HepG2 (cell line): ENCODE data around the gene VAMP5. TPM values are rescaled to one million over a fixed set of nuclear protein-coding genes. Genes with fewer than 3 reads are reported as not detected.

Source experiments
- ARHGAP35 ChIP-seq: sonication (generic); formaldehyde crosslinking; IDR thresholded peaks from 2 replicates; pipeline ENCODE4 v1.9.0; 2022; ENCODE audit warnings: mild to moderate bottlenecking, inconsistent platforms, moderate library complexity, missing genetic modification reagents, borderline replicate concordance
- FOXA1 ChIP-seq, 2 experiments: fragments of 450-650 bp in 1 of 2; sonication (generic) in 1 of 2; formaldehyde crosslinking in 1 of 2; IDR thresholded peaks; 2 replicates each; pipeline versions ENCODE4 v1.4.0 to v1.6.1; 2016 to 2020; ENCODE audit warnings: missing genetic modification reagents in 1 of 2
- GATAD1 ChIP-seq: IDR thresholded peaks from 2 replicates; pipeline ENCODE4 v1.6.1; 2016; ENCODE audit warnings: missing genetic modification reagents, missing compliant biosample characterization
- HOXA7 ChIP-seq: sonication (generic); formaldehyde crosslinking; IDR thresholded peaks from 2 replicates; pipeline ENCODE4 v1.8.1; 2022; ENCODE audit warnings: mild to moderate bottlenecking, missing genetic modification reagents, moderate library complexity
- MAFG ChIP-seq: sonication (generic); formaldehyde crosslinking; IDR thresholded peaks from 2 replicates; pipeline ENCODE4 v1.5.1; 2020; ENCODE audit warnings: mild to moderate bottlenecking, missing genetic modification reagents
- MAZ ChIP-seq, 2 experiments: sonication (generic) in 1 of 2; formaldehyde crosslinking in 1 of 2; IDR thresholded peaks; 2 replicates each; pipeline versions ENCODE4 v1.5.0 to v1.6.1; 2012 to 2020; ENCODE audit warnings: low read depth in 2 of 2, mild to moderate bottlenecking in 2 of 2, borderline replicate concordance in 1 of 2, improper control_type of control experiment in 1 of 2, low read length in 1 of 2, missing genetic modification reagents in 1 of 2, moderate library complexity in 1 of 2
- MIER2 ChIP-seq: IDR thresholded peaks from 2 replicates; pipeline ENCODE4 v1.6.1; 2016; ENCODE audit warnings: missing biosample characterization, missing genetic modification reagents
- NCOA1 ChIP-seq: sonication (generic); formaldehyde crosslinking; IDR thresholded peaks from 2 replicates; pipeline ENCODE4 v1.9.0; 2021; ENCODE audit warnings: missing genetic modification reagents
- NCOA2 ChIP-seq: sonication (generic); formaldehyde crosslinking; IDR thresholded peaks from 2 replicates; pipeline ENCODE4 v1.8.0; 2022; ENCODE audit warnings: inconsistent platforms
- NFKB2 ChIP-seq: sonication (generic); formaldehyde crosslinking; IDR thresholded peaks from 2 replicates; pipeline ENCODE4 v1.4.0; 2020; ENCODE audit warnings: missing genetic modification reagents, borderline replicate concordance
- NONO ChIP-seq, 2 experiments: fragments of 450-650 bp in 1 of 2; sonication (generic) in 1 of 2; formaldehyde crosslinking in 1 of 2; IDR thresholded peaks in 1 of 2; conservative IDR thresholded peaks in 1 of 2; 2 replicates each; pipeline versions ENCODE4 v1.6.1 to v1.8.0; 2017 to 2022; ENCODE audit warnings: mild to moderate bottlenecking in 1 of 2, missing genetic modification reagents in 1 of 2, moderate library complexity in 1 of 2
- NR2C2 ChIP-seq: sonication (generic); formaldehyde crosslinking; IDR thresholded peaks from 2 replicates; pipeline ENCODE4 v1.4.0; 2020; ENCODE audit warnings: missing genetic modification reagents, mild to moderate bottlenecking, moderate library complexity, borderline replicate concordance
- PHB2 ChIP-seq: fragments of 450-650 bp; IDR thresholded peaks from 2 replicates; pipeline ENCODE4 v1.6.1; 2018; ENCODE audit not compliant: partially characterized antibody
- RFX5 ChIP-seq: IDR thresholded peaks from 2 replicates; pipeline ENCODE4 v1.6.1; 2011; ENCODE audit warnings: low read depth, low read length, improper control_type of control experiment
- RFXANK ChIP-seq: IDR thresholded peaks from 2 replicates; pipeline ENCODE4 v1.6.1; 2016
- RXRB ChIP-seq: IDR thresholded peaks from 2 replicates; pipeline ENCODE4 v1.6.1; 2016; ENCODE audit warnings: borderline replicate concordance, missing genetic modification reagents, missing compliant biosample characterization
- SALL2 ChIP-seq: sonication (generic); formaldehyde crosslinking; IDR thresholded peaks from 2 replicates; pipeline ENCODE4 v1.8.1; 2023; ENCODE audit warnings: mild to moderate bottlenecking, missing genetic modification reagents, inconsistent platforms
- SNAPC2 ChIP-seq: sonication (generic); formaldehyde crosslinking; IDR thresholded peaks from 2 replicates; pipeline ENCODE4 v1.8.1; 2022; ENCODE audit warnings: mild to moderate bottlenecking, missing genetic modification reagents
- ZFP36L2 ChIP-seq: sonication (generic); formaldehyde crosslinking; IDR thresholded peaks from 2 replicates; pipeline ENCODE4 v1.4.0; 2020; ENCODE audit warnings: missing genetic modification reagents
- ZNF460 ChIP-seq: sonication (generic); formaldehyde crosslinking; IDR thresholded peaks from 2 replicates; pipeline ENCODE4 v1.5.1; 2020; ENCODE audit warnings: missing genetic modification reagents, mild to moderate bottlenecking, borderline replicate concordance
- ZNF749 ChIP-seq: sonication (generic); formaldehyde crosslinking; IDR thresholded peaks from 2 replicates; pipeline ENCODE4 v1.8.0; 2022; ENCODE audit warnings: mild to moderate bottlenecking, missing genetic modification reagents, moderate library complexity, borderline replicate concordance
- ZNF792 ChIP-seq: IDR thresholded peaks from 2 replicates; pipeline ENCODE4 v1.6.1; 2016
- ZSCAN9 ChIP-seq: IDR thresholded peaks from 2 replicates; pipeline ENCODE4 v1.6.1; 2016; ENCODE audit warnings: borderline replicate concordance
- polyA plus RNA-seq, 8 experiments: library from polyadenylated mRNA; depleted of rRNA in 3 of 8; stranded (reverse) in 7 of 8; unstranded in 1 of 8; fragments of >200 nt; fragmentation: Illumina TruSeq in 4 of 8; extraction: Trizol in 4 of 8; gene quantifications; 2 replicates each; pipeline versions ENCODE4 v1.2.1 to v1.2.3, GENCODE V29; 2011 to 2016; ENCODE audit warnings: low read depth in 4 of 8, missing spikeins in 1 of 8, mixed read lengths in 1 of 8; ENCODE audit not compliant: insufficient read depth in 1 of 8
- total RNA-seq, 5 experiments: library from RNA; depleted of rRNA; stranded (reverse); fragments of >200 nt; fragmentation: Illumina TruSeq; extraction: Trizol; gene quantifications; 2 replicates each; pipeline ENCODE4 v1.2.3, GENCODE V29; 2016; ENCODE audit warnings: low read depth in 1 of 5
- TF ChIP-seq, protein P1 (sequence below): sonication (generic); formaldehyde crosslinking; IDR thresholded peaks from 2 replicates; pipeline ENCODE4 v1.4.0; 2020; ENCODE audit warnings: missing genetic modification reagents
- TF ChIP-seq, protein P2 (sequence below): sonication (generic); formaldehyde crosslinking; IDR thresholded peaks from 2 replicates; pipeline ENCODE4 v1.4.0; 2020; ENCODE audit warnings: missing genetic modification reagents, mild to moderate bottlenecking, borderline replicate concordance
- TF ChIP-seq, protein P3 (sequence below): sonication (generic); formaldehyde crosslinking; IDR thresholded peaks from 2 replicates; pipeline ENCODE4 v1.5.0; 2020; ENCODE audit warnings: mild to moderate bottlenecking, missing genetic modification reagents, moderate library complexity

Gene VAMP5
- total and polyA plus RNA-seq, 2 of the 13 experiments (the other 11 are each of a cell fraction or from before 2014, with no cell fraction given): 7.2 to 56.7 TPM

DNA sequence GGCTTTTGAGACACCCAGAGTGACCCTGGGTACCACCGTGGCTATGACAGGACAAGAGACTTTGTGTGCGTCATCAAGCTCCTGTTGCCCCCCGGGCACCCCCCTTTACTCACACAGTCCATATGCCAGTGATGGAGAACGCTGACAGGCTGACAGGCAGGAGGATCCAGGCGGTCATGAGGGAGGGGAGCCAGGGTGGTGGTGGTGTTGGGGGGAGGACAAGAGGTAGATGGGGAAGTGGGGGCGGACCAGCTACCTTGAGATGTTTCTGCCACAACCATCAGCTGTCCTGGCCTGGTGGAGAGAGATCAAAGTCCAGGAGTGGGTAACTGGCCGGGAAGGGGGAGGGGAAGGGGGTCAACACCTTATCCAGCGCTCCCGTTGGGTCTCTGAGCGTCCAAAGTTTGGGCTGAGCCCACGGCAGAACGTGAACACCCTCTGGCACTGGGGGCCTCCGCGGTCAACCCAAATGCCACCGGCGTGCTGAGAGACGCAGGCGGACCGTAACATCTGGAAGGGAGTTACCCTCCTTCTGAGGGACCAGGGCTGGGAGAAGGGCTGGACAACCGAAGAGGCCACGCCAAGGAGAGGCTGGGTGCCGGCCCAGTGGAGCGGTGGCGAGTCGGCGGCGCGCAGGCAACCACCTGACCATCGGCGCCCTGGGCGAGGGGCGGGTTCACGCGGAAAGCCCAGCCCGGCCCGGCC, 17.7 kb downstream of the VAMP5 start (continued):
- 0 out of 2 replicates have a peak, but pooled peaks have one; percentile 21 for TF ChIP-seq ZSCAN9 (CRISPR knock-in tag)
- no peak for TF ChIP-seq RFX5
- TF ChIP-seq, protein P1, sequence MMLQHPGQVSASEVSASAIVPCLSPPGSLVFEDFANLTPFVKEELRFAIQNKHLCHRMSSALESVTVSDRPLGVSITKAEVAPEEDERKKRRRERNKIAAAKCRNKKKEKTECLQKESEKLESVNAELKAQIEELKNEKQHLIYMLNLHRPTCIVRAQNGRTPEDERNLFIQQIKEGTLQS (CRISPR knock-in tag): no peak
- TF ChIP-seq HOXA7 (CRISPR knock-in tag): no peak
- TF ChIP-seq ARHGAP35 (CRISPR knock-in tag): peak; percentile 4; the same call in 1 of the 2 replicates
- no peak for TF ChIP-seq MAZ (IDR thresholded peaks at IDR 0.05; ENCODE audit: borderline replicate concordance, low read depth, low read length)
- no peak; the same call in 1 of the 2 replicates for TF ChIP-seq MAZ (CRISPR knock-in tag; IDR thresholded peaks at IDR 0.05; ENCODE audit: low read depth)
- no peak for TF ChIP-seq ZNF460
- no peak for TF ChIP-seq NR2C2 (CRISPR knock-in tag)
- TF ChIP-seq, protein P2, sequence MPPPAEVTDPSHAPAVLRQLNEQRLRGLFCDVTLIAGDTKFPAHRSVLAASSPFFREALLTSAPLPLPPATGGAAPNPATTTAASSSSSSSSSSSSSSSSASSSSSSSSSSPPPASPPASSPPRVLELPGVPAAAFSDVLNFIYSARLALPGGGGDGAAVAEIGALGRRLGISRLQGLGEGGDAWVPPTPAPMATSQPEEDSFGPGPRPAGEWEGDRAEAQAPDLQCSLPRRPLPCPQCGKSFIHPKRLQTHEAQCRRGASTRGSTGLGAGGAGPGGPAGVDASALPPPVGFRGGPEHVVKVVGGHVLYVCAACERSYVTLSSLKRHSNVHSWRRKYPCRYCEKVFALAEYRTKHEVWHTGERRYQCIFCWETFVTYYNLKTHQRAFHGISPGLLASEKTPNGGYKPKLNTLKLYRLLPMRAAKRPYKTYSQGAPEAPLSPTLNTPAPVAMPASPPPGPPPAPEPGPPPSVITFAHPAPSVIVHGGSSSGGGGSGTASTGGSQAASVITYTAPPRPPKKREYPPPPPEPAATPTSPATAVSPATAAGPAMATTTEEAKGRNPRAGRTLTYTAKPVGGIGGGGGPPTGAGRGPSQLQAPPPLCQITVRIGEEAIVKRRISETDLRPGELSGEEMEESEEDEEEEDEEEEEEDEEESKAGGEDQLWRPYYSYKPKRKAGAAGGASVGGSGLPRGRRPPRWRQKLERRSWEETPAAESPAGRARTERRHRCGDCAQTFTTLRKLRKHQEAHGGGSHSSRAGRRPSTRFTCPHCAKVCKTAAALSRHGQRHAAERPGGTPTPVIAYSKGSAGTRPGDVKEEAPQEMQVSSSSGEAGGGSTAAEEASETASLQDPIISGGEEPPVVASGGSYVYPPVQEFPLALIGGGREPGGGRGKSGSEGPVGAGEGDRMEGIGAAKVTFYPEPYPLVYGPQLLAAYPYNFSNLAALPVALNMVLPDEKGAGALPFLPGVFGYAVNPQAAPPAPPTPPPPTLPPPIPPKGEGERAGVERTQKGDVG (CRISPR knock-in tag): no peak
- no peak for TF ChIP-seq NONO (IDR thresholded peaks at IDR 0.05)
- no peak for TF ChIP-seq NONO (CRISPR knock-in tag; conservative IDR thresholded peaks at IDR 0.05)
- TF ChIP-seq PHB2: no peak
- peak; percentile 62; the same call in 1 of the 2 replicates for TF ChIP-seq NFKB2
- TF ChIP-seq FOXA1 (IDR thresholded peaks at IDR 0.05): no peak
- TF ChIP-seq FOXA1 (CRISPR knock-in tag; IDR thresholded peaks at IDR 0.05): no peak
- TF ChIP-seq MIER2 (CRISPR knock-in tag): no peak
- TF ChIP-seq ZNF792 (CRISPR knock-in tag): peak; percentile 69; the same call in 1 of the 2 replicates
- no peak; the same call in 1 of the 2 replicates for TF ChIP-seq GATAD1 (CRISPR knock-in tag)
- TF ChIP-seq ZFP36L2 (CRISPR knock-in tag): no peak
- TF ChIP-seq, protein P3, sequence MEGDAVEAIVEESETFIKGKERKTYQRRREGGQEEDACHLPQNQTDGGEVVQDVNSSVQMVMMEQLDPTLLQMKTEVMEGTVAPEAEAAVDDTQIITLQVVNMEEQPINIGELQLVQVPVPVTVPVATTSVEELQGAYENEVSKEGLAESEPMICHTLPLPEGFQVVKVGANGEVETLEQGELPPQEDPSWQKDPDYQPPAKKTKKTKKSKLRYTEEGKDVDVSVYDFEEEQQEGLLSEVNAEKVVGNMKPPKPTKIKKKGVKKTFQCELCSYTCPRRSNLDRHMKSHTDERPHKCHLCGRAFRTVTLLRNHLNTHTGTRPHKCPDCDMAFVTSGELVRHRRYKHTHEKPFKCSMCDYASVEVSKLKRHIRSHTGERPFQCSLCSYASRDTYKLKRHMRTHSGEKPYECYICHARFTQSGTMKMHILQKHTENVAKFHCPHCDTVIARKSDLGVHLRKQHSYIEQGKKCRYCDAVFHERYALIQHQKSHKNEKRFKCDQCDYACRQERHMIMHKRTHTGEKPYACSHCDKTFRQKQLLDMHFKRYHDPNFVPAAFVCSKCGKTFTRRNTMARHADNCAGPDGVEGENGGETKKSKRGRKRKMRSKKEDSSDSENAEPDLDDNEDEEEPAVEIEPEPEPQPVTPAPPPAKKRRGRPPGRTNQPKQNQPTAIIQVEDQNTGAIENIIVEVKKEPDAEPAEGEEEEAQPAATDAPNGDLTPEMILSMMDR (CRISPR knock-in tag): no peak
- peak; percentile 15; the same call in 1 of the 2 replicates for TF ChIP-seq RFXANK (CRISPR knock-in tag)
- TF ChIP-seq MAFG (CRISPR knock-in tag): no peak
- TF ChIP-seq NCOA2 (CRISPR knock-in tag): peak; percentile 6; the same call in 1 of the 2 replicates
- no peak for TF ChIP-seq SNAPC2
- no peak for TF ChIP-seq RXRB
- no peak for TF ChIP-seq NCOA1 (CRISPR knock-in tag)
- TF ChIP-seq SALL2 (CRISPR knock-in tag): no peak
- 0 out of 2 replicates have a peak, but pooled peaks have one; percentile 21 for TF ChIP-seq ZNF749 (CRISPR knock-in tag)
